Mesothelial cell of epicardium (in vitro differentiated cells): Measurements from ENCODE around the gene AFF3. TPM values are rescaled to one million over a fixed set of nuclear protein-coding genes. Genes with fewer than 3 reads are reported as not detected.

ENCODE experiments used
- DNase-seq, 2 experiments: peaks; one replicate each; pipeline ENCODE4 v3.0.0; 2021; ENCODE audit warnings: low spot score in 2 of 2; ENCODE audit not compliant: unreplicated experiment in 2 of 2
- H3K27ac Mint-ChIP-seq: 2 replicates; pipeline ENCODE4 v1.8.0; 2021; ENCODE audit warnings: mixed read lengths
- H3K27me3 Mint-ChIP-seq: 2 replicates; pipeline ENCODE4 v1.8.0; 2021; ENCODE audit warnings: low read depth, mixed read lengths
- H3K36me3 Mint-ChIP-seq: 2 replicates; pipeline ENCODE4 v1.8.0; 2021; ENCODE audit warnings: mixed read lengths
- H3K4me1 Mint-ChIP-seq: 2 replicates; pipeline ENCODE4 v1.8.0; 2021; ENCODE audit warnings: mixed read lengths
- H3K4me3 Mint-ChIP-seq: 2 replicates; pipeline ENCODE4 v1.8.0; 2021; ENCODE audit warnings: mild to moderate bottlenecking, moderate library complexity, mixed read lengths
- H3K9me3 Mint-ChIP-seq: 2 replicates; pipeline ENCODE4 v1.8.0; 2021; ENCODE audit warnings: mixed read lengths
- total RNA-seq: library from RNA; stranded (reverse); gene quantifications from 3 replicates; pipeline ENCODE4 v1.2.1, GENCODE V29; 2021
- TF ChIP-seq, protein P1 (sequence below): fragments of 200-600 bp; sonication (generic); IDR thresholded peaks from one replicate; pipeline ENCODE4 v1.5.0; 2021; ENCODE audit warnings: antibody characterized with exemption; ENCODE audit not compliant: unreplicated experiment

AFF3 gene
- total RNA-seq, 1 donor from 2014 or later, result 14.4 TPM

DNA sequence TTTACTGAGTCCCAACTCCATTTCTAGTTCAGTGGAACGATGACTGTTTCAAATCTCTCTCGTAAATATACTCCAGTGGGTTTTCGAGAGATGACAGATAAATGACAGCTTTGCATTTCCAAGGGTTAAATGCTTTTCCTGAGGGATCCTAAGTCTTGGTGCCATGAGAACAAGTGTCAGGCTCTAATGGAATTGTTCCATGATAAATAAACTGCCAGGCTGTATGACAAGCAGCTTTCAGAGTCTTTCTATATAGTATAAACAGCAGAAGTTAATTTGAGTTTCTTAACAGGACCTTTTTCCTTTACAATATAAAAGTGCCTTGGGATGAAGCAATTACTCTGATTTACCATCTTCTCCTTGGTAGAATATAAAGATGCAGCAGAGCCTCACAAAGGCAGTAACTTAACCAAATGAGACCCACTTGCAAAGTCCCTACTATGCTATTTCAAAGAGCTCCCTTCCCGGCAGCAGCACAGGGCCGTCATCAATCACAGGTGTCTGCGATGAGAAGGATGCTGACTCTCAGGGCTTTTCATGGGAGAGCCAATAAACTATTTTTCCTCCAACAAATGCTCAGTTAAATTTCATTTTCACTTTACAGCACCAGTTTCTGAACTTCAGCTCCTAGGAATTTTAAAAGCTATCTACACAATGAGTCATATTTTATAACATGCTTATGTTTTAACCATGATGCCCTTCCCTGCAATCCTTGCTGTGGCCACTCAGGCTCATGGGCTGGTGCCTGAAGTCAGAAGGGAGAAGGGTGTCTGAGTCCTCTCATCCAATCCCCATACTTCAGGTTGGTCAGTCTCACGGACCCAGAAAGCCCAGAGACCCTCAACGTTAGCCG, 123.8 kb downstream of the AFF3 start:
- Mint-ChIP-seq H3K27ac (no peak overlapping the region), H3K4me3 (no peak overlapping the region), H3K36me3 (no peaks in the 10 kb centered on the region), H3K9me3 (no peaks in the 10 kb centered on the region), H3K4me1 (no peaks in the 10 kb centered on the region), H3K27me3 (peaks cover 41% of the 10 kb centered on the region)
- TF ChIP-seq, protein P1, sequence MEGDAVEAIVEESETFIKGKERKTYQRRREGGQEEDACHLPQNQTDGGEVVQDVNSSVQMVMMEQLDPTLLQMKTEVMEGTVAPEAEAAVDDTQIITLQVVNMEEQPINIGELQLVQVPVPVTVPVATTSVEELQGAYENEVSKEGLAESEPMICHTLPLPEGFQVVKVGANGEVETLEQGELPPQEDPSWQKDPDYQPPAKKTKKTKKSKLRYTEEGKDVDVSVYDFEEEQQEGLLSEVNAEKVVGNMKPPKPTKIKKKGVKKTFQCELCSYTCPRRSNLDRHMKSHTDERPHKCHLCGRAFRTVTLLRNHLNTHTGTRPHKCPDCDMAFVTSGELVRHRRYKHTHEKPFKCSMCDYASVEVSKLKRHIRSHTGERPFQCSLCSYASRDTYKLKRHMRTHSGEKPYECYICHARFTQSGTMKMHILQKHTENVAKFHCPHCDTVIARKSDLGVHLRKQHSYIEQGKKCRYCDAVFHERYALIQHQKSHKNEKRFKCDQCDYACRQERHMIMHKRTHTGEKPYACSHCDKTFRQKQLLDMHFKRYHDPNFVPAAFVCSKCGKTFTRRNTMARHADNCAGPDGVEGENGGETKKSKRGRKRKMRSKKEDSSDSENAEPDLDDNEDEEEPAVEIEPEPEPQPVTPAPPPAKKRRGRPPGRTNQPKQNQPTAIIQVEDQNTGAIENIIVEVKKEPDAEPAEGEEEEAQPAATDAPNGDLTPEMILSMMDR, result no peak
- DNase-seq, result no peak

GRCh38 chr2:100017633-100018032, 124.8 kb downstream of the AFF3 start:
- Mint-ChIP-seq H3K27ac (no peak overlapping the region), H3K9me3 (no peaks in the 10 kb centered on the region), H3K27me3 (peaks cover 48% of the 10 kb centered on the region), H3K4me3 (no peak overlapping the region), H3K36me3 (no peaks in the 10 kb centered on the region), H3K4me1 (no peaks in the 10 kb centered on the region)
- DNase-seq, result no peak
- TF ChIP-seq, protein P1, result no peak

DNA sequence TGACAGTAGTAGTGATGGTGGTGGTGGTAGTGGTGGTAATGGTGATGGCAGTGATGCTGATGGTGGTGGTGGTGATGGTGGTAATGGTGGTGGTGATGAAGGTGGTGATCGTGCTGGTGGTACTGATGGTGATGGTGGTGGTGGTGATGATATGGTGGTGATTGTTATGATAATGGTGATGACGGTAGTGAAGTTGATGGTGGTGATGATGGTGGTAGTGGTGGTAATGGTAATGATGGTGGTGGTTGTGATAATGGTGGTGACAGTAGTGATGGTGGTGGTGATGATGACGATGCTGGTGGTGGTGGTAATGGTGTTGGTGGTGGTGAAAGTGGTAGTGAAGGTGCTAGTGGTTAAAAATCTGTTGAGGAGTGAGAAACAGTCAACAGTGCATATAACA, 125.6 kb downstream of the AFF3 start:
- Mint-ChIP-seq H3K27ac (no peak overlapping the region), H3K4me3 (no peak overlapping the region), H3K4me1 (peaks cover 3% of the 10 kb centered on the region), H3K36me3 (no peaks in the 10 kb centered on the region), H3K27me3 (peaks cover 56% of the 10 kb centered on the region), H3K9me3 (no peaks in the 10 kb centered on the region)
- DNase-seq, result no peak
- TF ChIP-seq, protein P1, result no peak

DNA sequence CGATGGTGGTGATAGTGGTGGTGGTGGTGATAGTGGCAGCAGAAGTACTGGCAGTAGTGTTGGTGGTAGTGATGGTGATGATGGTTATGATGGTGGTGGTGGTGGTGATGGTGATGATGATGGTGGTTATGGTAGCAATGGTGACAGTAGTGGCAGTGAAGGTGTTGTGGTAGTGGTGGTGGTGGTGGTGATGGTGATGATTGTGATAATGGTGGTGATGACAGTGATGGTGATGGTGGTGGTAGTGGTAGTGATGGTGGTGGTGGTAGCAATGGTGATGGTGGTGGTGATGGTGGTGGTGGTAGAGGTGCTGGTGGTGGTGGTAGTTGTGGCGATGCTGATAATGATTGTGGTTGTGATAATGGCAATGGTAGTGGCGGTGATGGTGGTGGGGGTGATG, 126.5 kb downstream of the AFF3 start:
- H3K27ac Mint-ChIP-seq, result no peak overlapping the region
- H3K36me3 Mint-ChIP-seq, result no peaks in the 10 kb centered on the region
- no peak for DNase-seq
- no peaks in the 10 kb centered on the region for H3K9me3 Mint-ChIP-seq
- peaks cover 60% of the 10 kb centered on the region for H3K27me3 Mint-ChIP-seq
- H3K4me3 Mint-ChIP-seq, result no peak overlapping the region
- H3K4me1 Mint-ChIP-seq, result peaks cover 8% of the 10 kb centered on the region
- TF ChIP-seq, protein P1, result no peak

DNA sequence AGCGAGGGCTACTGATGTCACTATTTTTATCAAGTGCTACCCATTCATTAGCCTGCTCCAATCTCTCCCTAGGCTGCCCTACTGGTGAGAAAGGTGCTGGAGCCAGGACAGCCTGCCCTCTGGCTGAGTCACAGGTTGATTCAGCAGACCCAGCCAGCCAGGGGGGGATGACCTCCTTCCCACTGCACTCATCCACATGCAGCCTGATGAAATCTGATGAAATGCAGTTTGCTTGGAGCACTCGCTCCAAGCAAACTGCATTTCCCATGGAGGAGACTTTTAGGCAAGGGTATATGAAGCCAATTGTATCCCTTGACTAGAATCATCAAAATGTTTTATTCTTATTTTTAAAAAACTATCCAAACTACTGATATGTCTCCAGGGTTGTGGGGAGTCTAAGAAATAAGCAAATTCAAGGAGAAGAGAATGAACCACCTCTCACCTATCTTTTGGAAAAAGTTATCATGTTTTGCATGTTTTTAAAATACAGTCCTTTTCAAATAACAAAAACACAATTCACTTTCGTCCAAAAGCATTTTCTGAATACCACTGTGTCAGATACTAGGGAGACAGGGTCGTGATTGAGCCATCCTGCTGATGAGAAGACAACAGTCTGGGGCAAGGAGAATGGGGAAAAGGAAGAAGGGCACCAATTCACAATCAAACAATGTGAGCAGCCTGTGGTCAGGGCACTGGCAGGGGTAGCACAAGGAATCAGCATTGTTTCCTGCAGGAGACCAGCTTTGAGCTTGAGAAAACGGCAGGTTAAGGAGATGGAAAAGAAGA, 128.3 kb downstream of the AFF3 start:
- no peaks in the 10 kb centered on the region for H3K36me3 Mint-ChIP-seq
- peaks cover 15% of the 10 kb centered on the region for H3K4me1 Mint-ChIP-seq
- H3K4me3 Mint-ChIP-seq, result no peak overlapping the region
- TF ChIP-seq, protein P1, result no peak
- DNase-seq, result no peak
- H3K9me3 Mint-ChIP-seq, result no peaks in the 10 kb centered on the region
- H3K27me3 Mint-ChIP-seq, result peaks cover 57% of the 10 kb centered on the region
- no peak overlapping the region for H3K27ac Mint-ChIP-seq
